ENCODE results near the gene LRRC28. TPM values are rescaled to one million over a fixed set of nuclear protein-coding genes. Genes with fewer than 3 reads are reported as not detected.

Gene LRRC28
- total RNA-seq, 3 donors from 2014 or later, result 24.3 to 52.2 (median 44.3) TPM

GRCh38 chr15:99249270-99249841 lies 1.9 kb upstream of the LRRC28 start, which contains the start of gene TTC23:
Gene TTC23, minus strand, starts transcription at chr15:99249581. Its CDS starts 20,869 bp downstream, at chr15:99228712.
- H3K27ac ChIP-seq, result peak within 1 kb of the TSS; percentile 92 to 93
- peak in 1 of 2 donors; percentile 29 for DNase-seq (ENCODE audit: low spot score in 2 of 2)
- TF ChIP-seq CTCF (IDR thresholded peaks at IDR 0.05), result no peak
- no peak for TF ChIP-seq POLR2A (IDR thresholded peaks at IDR 0.05)
- TF ChIP-seq POLR2AphosphoS5 (IDR thresholded peaks at IDR 0.05), result peak in 2 of 3 donors; percentile 35 to 60
- no peaks in the 10 kb centered on the region for H3K9me3 ChIP-seq
- intact Hi-C loops (cut with DNase I; ENCODE audit: low total_unique reads), result no loop called here
- peaks cover 0 to 13% of the 10 kb centered on the region in 2 donors for H3K4me1 ChIP-seq
- peak within 1 kb of the TSS; percentile 73 to 79 (median 79) for H3K4me3 ChIP-seq
- no peaks in the 10 kb centered on the region for H3K27me3 ChIP-seq
- H3K36me3 ChIP-seq, result no peaks in the 10 kb centered on the region

GRCh38 chr15:99250001-99250400 lies 1.3 kb upstream of the LRRC28 start:
- H3K4me1 ChIP-seq, result peaks cover 0 to 13% of the 10 kb centered on the region in 2 donors
- intact Hi-C loops (cut with DNase I; ENCODE audit: low total_unique reads), result no loop called here
- no peaks in the 10 kb centered on the region for H3K9me3 ChIP-seq
- no peaks in the 10 kb centered on the region for H3K27me3 ChIP-seq
- DNase-seq (ENCODE audit: low spot score in 2 of 2), result no peak
- H3K27ac ChIP-seq, result peak overlapping the region in 1 of 2 donors; percentile 92
- no peaks in the 10 kb centered on the region for H3K36me3 ChIP-seq
- peak overlapping the region; percentile 73 to 79 (median 79) for H3K4me3 ChIP-seq
- TF ChIP-seq POLR2AphosphoS5 (IDR thresholded peaks at IDR 0.05) (no peak), CTCF (IDR thresholded peaks at IDR 0.05) (no peak), POLR2A (IDR thresholded peaks at IDR 0.05) (no peak)

GRCh38 chr15:99250494-99250856 lies 806 bp upstream of the LRRC28 start:
- Histone ChIP-seq H3K9me3 (no peaks in the 10 kb centered on the region), H3K27ac (peak overlapping the region; percentile 92 to 93), H3K36me3 (no peaks in the 10 kb centered on the region), H3K4me3 (peak overlapping the region; percentile 73 to 79 (median 79)), H3K27me3 (no peaks in the 10 kb centered on the region), H3K4me1 (peaks cover 0 to 13% of the 10 kb centered on the region in 2 donors)
- TF ChIP-seq POLR2AphosphoS5 (IDR thresholded peaks at IDR 0.05) (no peak), POLR2A (IDR thresholded peaks at IDR 0.05) (no peak), CTCF (IDR thresholded peaks at IDR 0.05) (no peak)
- intact Hi-C loops (cut with DNase I; ENCODE audit: low total_unique reads), result no loop called here
- no peak for DNase-seq (ENCODE audit: low spot score in 2 of 2)

GRCh38 chr15:99252326-99252725 lies 1.0 kb downstream of the LRRC28 start:
- peaks cover 0 to 13% of the 10 kb centered on the region in 2 donors for H3K4me1 ChIP-seq
- H3K4me3 ChIP-seq, result peak overlapping the region; percentile 73 to 79 (median 79)
- H3K36me3 ChIP-seq, result no peaks in the 10 kb centered on the region
- DNase-seq (ENCODE audit: low spot score in 2 of 2), result no peak
- H3K27me3 ChIP-seq, result no peaks in the 10 kb centered on the region
- peak overlapping the region; percentile 92 to 93 for H3K27ac ChIP-seq
- H3K9me3 ChIP-seq, result no peaks in the 10 kb centered on the region
- intact Hi-C loops (cut with DNase I; ENCODE audit: low total_unique reads), result no loop called here
- TF ChIP-seq CTCF (IDR thresholded peaks at IDR 0.05) (no peak), POLR2AphosphoS5 (IDR thresholded peaks at IDR 0.05) (no peak), POLR2A (IDR thresholded peaks at IDR 0.05) (no peak)

GRCh38 chr15:99253381-99254090 lies 2.3 kb downstream of the LRRC28 start:
- no peaks in the 10 kb centered on the region for H3K27me3 ChIP-seq
- no peaks in the 10 kb centered on the region for H3K36me3 ChIP-seq
- TF ChIP-seq POLR2AphosphoS5 (IDR thresholded peaks at IDR 0.05), result no peak
- TF ChIP-seq CTCF (IDR thresholded peaks at IDR 0.05), result peak in 1 of 3 donors; percentile 9
- no peak overlapping the region for H3K4me3 ChIP-seq
- H3K4me1 ChIP-seq, result peaks cover 0 to 13% of the 10 kb centered on the region in 2 donors
- intact Hi-C loops (cut with DNase I; ENCODE audit: low total_unique reads), result no loop called here
- DNase-seq (ENCODE audit: low spot score in 2 of 2), result no peak
- no peaks in the 10 kb centered on the region for H3K9me3 ChIP-seq
- peak overlapping the region in 1 of 2 donors; percentile 8 for H3K27ac ChIP-seq

All from breast epithelium (tissue), 4 donors.